HG03159 (cell line): ENCODE results near the gene MEIS1.

Source experiments
- ATAC-seq: cut with Tn5 transposase; IDR thresholded peaks from one replicate; pipeline ENCODE4 v1.9.1; 2021; ENCODE audit warnings: mild to moderate bottlenecking, moderate library complexity; ENCODE audit not compliant: unreplicated experiment

Gene MEIS1

DNA sequence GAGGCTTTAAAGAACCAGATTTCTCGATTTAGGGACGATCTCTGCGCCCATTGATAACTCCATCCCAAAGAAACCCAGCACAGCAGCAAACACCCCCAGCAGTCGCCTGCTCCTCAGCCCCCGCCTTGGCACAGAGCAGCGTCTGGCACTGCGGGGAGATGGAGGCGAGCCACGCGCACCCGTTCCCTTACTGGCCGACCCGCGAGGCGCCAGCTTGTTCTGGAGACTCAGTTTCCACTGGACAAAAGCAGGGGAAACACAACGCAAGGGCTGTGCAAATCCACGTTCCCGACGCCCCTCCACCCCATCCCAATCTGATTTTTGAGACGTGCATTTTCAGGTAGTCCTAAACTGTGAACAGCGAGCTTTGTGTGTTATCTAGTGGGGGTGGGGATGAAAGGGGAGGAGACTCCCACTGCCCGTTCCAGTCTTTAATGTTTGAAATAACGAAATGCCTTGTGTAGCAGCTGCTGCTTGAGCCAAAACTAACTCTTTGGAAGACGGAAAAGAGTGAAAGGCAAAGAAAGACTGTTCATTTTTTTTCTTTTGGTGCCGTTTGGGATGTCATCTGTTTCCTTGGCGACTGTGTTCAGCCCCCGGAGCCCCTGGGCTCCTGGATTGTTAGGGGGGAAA lies 143.2 kb downstream of the MEIS1 start:
- no peak for ATAC-seq

DNA sequence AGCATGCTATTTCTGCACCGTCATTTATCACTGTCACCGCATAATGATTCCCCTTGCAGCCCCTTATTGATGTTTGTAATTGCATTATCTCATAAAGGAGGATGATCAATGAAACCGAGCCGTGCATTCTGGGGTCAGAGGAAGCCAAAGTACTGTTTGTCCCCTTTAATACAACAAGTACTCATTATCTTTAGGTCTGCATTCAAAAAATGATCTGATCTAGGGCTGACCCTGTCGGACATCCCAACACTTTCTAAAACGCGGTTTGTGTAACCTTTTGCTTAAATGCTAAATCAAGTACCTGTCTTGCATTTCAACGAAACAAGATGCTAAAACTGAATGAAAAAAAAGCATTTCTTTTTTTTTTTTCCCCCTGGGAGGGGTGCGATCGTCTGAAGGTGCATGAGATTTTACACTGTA lies 143.8 kb downstream of the MEIS1 start:
- ATAC-seq = no peak

DNA sequence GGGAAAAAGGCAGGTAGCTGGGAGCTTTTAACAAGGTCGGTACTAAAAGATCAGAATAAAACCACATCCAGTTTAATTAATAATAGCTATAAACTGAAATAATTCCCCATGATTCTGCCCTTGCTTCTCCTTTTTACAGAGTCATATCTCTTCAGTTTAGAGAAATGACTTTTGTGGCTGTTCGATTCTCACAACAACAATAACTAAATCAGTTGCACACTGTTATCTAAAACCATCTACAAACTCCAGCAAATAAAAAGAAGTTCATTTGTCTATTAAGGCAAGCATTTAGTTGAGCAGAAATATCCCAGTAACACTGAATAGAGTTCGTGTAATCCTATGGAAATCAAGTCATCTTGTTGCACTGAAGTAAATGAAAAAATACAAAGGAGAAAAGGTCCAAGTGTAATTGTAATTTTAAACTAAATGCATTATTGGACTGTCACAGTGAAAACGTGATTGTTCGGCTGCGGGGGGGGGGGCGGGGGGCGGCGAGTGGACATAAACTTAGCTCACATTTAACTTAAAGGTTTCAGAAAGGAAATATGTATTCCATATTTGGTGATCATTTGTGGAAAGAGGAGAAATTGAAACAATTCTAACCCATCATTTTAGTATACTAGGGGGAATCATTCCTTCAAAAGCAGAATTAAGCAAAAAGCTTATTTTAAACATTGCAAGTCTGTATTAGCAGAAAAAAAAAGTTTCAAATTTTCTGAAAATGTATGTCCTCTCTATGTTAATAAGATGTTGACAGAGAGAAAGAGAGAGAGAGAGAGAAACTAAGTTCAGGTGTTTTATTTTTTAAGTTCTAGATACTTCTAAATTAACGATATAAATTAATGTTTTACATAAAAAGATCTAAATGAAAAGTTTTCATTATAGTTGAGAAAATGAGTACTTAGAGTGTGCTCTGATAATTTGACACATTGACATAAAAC lies 144.5 kb downstream of the MEIS1 start:
- no peak for ATAC-seq

DNA sequence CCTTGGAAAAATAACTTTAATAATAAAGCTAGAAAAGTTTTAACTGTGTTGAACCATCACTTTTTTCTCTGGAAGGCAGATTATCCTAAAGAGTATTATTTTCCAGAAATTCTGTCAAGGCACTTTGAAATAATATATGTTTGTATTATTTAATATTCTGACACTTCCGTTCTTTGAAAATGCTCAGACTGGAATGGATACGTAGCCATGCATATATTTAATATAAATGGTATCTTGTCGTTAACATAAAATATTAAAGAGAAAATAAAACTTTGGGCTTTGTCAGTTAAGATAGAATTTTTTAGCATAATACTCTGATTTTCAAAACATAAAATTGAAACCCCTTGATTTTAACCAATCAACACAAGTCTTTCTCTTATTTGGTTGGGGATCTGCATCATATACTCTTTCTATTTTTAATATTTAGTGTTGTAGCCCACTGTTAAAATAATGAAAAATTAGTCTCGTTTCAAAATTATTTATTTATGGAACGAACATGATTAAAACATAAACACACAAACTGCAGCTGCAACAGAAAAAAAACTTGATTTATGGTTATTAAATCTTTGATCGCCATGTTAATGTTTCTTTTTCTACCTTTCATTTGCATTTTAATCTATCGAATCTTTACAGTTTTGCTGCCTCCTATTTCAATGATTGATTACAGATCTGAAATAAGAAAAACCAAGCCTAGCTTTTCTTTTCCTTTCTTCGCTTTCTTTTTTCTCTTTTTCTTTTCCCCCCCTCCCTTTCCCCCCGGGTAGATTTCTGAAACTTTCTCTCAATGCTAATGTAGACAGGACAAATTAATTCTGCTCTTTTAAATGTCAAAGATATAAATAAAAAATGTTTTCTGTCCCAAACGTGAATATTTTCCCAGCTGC lies 145.5 kb downstream of the MEIS1 start:
- ATAC-seq = no peak

DNA sequence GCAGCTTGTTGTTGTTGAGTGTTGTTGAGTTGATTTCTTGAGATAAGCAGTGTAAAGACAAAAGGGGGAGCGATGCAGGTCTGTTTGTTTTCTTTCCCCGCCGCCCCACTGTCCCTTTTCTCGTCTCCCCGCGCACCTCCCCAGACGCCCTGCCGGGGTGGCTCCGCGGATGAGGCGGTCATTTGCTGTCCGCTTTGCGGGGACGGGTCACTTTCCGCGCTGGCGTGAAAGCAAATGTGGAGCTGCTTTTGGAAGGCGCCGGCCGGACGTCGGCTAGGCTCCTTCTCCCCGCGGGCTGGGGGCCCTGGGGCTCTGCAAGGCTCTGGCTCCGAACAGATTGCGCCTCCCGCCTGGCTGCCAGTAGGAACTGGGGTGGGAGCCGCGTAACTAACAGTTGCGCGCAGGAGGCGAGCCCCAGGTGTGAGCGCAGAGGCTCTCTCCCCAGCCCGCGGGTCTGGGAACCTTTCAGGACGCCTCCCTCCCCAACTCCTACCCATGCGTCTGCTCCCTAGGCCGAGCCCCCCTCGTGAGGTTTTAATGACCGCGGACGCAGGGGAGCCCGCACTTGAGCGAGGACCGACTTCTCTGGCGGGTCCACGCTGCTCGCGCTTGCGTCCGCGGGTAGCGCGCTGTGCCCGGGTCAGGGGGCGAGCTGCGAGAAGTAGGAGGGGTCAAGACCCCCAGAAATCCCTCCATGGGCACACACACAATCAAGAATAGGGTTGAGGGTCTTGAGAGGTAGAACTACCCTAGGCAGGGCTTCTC lies 146.6 kb downstream of the MEIS1 start:
- ATAC-seq = no peak

DNA sequence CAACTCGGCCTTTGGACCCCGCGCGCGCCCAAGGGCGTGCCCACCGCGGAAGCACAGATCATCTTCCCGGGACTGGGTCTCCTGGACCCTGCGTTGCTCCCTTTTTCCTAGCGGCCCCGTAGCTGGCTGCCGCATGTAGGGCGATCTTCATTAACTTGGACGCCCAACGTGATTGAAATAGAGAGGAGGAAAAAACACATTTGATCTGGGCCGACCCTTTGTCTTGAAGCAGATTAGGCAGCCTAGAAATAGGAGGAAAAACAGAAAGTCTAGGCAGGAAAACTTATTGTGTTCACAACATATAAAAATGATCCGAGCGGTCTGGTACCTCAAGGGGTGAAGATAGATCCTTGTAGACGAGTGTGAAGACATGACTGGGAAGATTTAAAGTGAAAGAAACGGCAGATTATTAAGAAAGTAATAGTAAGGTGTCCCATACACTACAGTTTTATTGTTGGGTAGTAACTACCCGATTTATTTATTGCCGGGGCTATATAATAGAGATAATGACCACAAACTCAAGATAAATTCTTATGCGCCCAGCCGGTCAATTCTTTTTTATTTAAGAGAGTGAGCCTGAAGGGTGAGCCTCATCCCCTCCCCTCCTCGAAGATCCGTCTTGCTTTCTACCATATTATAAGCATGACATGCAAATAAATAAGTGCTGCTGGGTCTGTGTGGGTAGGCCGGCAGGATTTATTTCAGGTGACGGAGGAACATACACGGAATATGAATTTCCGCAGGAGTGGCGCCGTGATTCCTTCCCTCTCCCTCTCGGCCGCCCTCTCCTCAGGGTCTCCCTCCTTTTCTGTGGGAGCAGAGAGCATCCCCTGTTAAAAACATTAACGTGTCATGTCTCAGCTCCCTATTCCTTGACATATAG lies 147.4 kb downstream of the MEIS1 start:
- no peak for ATAC-seq

DNA sequence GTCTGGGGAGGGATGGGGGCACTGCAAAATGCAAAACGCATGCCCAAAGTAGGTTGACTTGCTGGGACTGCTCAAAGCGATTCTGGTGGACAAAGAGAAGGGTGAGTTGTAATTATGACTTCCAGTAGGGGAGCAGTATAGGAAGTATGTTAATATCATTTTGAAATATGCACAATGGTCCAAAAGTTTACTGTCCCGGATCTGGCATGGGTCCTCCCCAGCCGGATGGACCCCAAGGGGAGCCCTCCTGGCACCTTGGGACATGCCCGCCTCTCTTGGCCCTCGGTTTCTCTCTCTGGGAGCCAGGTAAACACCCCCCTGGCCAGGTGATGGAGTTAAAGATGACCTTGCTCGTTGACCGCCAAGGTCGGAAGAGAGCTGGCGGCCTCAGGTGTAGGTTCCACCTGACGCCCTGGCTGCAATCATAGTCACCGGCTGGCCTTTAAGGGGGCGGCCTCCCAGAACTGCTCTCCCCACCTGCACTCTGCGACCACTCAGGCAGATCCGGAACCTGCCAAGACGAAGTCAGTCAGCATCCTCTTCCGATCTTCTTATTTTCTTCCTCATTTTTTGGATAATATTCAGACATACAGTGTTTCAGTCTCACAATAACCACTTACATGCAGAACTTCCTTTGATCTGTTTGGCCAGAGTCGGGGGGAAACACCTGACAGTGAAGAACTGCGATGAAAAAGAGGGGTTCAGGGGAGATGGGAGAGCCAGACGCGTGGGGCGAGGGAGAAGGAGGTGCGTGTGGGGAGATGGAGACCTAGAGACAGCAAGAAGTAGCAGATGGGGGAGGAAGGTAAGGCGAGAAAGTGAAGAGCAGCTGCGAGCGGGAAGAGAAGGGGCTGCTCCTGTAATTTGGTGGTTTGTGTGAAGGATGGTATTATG lies 148.3 kb downstream of the MEIS1 start:
- no peak for ATAC-seq

DNA sequence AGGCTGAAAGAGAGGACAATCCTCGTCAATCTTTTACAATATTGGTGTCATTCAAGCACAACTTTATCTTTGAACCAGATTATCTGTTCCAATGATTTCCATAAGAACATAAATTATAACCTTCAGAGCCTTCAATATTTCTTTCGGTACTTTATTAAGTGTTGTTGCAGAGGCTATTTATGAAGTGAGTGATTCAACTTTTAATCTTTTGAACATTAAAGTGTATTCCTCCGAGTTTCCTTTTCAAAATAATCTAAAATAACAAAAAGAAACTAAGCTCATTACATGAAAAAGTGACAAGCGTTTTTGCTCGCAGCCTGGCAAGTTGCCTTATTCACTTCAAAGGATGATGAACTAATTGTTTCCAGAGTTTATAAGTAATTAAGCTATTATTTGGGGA lies 149.0 kb downstream of the MEIS1 start:
- no peak for ATAC-seq

DNA sequence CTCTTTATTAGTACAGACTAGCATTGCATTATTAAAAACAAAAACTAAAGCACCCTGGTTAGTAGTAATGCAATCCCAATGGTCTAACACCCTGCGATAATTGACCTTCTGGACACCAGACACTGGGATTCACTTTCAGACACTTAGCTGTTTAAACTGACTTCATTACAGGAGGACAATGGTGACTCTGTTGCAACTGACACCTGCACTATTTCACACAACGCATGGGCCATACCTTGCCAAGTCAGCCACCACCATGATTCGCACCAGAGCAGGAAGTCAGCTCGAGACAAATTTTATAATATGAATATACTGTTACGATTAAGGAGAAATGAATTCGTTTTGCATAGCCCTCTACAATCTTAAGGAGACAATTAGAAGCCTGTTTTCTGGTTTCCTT lies 150.7 kb downstream of the MEIS1 start:
- ATAC-seq = no peak

DNA sequence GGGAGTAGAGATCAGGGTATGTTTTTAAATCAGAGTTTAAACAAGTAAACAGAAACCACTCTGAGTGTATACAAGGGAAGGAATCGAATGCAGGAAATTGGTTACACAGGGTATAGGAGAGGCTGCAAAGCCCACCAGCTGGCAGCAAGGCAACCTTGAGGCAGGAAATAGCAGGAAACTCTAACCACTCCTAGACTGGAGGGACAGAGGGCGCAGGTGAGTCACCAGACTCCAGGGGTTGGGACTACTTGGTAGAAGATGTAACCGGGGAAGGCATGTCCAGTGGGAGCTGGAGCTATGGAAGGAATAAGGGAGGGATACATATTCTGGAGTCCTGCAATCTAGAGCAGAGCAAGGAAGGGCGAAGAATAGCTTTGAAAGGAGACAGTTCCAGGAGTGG lies 152.3 kb downstream of the MEIS1 start:
- ATAC-seq = no peak

DNA sequence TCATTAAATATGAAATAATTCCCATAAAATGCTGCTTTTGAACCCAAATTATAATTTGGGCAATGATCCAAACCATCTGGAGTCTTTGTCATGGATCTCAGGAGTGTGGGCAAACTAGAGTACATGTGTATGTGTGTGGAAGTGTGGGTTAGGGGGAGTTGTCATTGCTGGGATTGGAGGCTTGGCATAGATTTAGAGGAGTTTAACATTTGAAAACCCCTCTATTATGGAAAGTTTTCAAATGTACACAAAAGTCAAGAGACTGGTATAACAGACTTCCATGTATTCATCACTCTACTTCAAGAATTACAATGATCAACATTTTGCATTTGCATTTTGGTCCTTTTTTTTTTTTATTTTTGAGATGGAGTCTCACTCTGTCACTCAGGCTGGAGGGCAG lies 159.1 kb downstream of the MEIS1 start:
- ATAC-seq = no peak

DNA sequence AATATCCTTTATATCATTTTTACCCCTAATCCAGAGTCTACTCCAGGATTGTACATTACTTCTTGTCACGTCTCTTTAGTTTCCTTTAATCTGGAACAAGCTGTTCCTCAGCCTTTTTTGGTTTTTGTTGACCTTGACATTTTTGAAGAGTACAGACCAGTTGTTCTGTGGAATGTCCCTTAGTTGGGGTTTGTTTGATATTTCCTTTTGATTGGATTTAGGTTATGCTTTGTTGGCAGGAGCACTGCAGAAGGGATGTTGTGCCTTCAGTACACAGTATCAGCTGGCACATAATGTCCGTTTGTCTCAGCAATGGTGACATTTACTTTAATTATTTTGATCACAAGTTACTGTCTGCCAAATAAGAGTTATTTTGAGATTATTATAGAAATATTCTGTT lies 160.6 kb downstream of the MEIS1 start:
- no peak for ATAC-seq

DNA sequence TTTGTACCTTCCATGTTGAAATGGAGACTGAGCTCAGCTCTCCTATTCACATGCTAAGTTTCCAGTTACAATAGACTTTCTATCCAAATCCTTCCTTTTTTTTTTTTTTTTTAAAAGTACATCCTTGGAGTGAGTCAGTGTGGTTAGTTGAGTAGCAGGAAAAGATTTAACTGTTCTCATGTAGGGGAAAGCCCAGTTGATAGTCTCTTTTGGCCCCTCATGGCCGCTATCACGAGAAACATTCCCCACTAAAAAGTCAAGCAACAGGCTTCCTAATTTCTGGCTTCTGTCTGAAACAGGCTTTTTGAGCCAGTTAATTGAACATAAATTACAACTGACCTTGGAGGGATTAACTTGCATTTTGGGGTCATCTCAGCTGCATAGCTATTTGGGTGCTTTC lies 161.3 kb downstream of the MEIS1 start:
- ATAC-seq = no peak

DNA sequence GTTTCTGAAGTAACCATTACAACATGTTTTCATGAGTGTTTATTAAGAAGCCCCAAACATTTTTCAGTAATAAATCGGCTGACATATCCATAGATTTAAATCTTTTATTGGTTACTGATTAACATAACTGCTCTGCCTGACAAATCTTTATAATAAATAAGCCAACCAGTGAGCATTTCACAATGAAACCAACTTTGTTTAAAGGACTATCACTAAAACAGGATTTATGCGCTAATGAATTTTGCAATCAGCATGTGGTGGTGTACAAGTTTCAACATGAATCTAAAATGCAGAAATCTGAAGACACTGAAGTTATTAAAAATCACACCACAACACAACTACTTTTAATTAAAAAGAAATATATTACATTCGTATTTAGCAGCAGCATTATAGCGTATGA lies 166.7 kb downstream of the MEIS1 start:
- no peak for ATAC-seq

DNA sequence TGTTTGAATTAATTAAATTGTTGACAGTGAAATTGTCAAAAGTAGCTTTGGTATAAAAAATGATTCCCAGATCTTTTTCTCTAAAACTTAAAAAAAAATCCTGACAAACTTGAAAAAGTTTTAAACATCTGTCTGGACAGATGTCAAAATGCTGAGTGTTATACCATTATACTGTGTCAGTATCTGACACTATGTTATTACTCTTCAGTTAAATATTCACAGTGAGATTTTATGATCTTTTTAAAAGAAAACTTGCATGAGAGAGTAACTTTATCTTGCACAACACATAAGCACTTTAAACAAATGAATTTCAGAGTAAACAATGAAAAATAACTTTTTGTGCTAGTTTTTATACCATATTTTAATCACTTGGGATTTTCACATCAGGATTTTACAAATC lies 167.4 kb downstream of the MEIS1 start:
- no peak for ATAC-seq

DNA sequence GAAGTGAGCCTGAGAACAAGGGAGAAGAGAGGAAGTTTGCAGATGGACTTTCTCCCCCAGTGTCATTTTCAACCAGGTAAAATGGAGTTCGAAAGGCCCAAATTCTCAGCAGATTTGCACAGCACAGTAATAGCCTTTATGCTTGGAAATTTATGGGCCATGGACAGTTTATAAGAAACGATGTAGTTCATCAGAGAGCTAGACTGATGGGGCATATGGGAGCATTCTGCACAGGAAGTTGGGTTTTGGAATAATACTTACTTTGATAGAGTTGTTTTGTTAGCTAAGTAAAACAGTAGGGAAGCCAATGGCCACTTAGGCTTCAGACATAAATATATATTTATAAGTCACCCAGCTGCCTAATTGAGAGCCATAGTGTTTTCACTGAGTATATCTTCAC lies 169.4 kb downstream of the MEIS1 start:
- no peak for ATAC-seq

DNA sequence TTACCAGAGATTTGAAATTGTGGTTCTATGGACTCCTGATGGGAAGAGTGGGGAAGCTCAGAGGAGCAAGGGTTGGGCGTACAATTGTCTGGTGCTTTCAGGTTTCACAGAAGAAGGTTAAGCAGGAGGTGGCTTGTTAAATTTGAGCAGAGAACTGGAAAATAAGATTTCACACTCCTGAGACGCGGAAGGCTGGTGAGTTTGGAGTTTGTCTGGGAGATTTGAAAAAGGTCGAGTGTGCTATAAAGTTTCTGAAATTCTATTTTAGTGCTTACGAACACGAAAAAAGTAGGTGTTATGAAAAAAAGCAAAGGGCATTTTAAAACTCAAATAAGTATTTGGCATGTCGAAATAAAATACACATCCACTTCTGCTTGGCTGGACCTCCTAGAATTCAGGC lies 170.1 kb downstream of the MEIS1 start:
- ATAC-seq = no peak

DNA sequence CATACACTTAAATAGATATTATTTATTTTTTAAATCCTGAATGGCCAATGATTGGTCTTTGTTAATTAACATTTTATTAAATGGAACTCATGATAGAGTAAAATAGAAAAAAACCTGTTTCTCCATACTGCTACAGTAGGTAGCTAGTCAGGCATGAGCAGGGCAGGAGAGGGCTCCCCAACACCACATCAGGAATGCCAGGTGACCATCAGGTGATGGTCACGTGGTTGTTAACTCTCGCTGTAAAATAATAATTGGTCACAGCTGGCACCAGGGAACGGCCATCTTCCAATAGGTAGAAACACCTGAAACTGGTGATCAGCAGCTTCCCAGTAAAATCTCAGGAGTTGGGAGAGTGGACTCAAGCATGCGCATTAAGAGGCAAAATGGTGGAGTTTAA lies 172.2 kb downstream of the MEIS1 start:
- no peak for ATAC-seq
